Measurements from ENCODE around the gene EPN2. TPM values are rescaled to one million over a fixed set of nuclear protein-coding genes. Genes with fewer than 3 reads are reported as not detected.

Gene EPN2
- polyA plus RNA-seq, 1 experiment: 21.2 TPM

DNA sequence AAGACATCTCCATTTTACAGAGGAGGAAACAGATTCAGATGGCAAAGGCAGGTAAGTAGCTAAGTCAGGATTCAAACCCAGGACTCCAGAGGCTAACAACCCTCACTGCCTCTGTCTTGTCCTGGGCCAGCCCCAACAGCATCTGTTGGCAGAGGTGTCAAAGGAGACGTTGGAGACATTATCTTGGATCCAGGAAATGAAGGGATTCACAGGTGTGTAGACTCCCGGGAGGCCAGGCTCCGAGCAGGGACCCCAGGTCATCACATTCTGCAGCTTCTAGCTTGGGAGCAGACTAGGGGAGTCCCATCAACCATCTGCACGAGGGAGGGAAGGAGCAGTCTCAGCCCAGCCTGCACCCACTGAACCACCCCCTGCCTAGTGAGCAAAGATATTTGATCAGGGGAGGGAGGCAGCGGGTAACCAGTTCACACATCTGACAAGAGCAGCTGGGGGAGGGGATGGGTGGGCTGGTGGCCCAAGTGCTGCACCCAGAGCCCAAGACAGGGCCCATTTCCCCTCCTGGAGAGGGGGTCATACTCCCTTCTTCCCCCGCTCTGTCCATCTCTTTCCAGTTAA, 126.4 kb downstream of the EPN2 start:
- no peak for DNase-seq (ENCODE audit: low read depth)
- Histone ChIP-seq H3K4me3 (ENCODE audit: low read depth, low read length) (no peak overlapping the region), H3K36me3 (ENCODE audit: control insufficient read depth, insufficient read depth, low read length) (peaks cover 1% of the 10 kb centered on the region; the same call in 1 of the 2 replicates), H3K27me3 (ENCODE audit: control insufficient read depth, insufficient read depth, low read length) (no peaks in the 10 kb centered on the region)
- no peak for TF ChIP-seq CTCF (IDR thresholded peaks at IDR 0.05; ENCODE audit: insufficient read depth, low read depth, low read length)
- CTCF ChIA-PET: interaction anchor here (0.5 to 5.9 kb wide), 41 partner anchors 8 to 443 kb away, joined by 3 to 178 read pairs (median 6); partner anchors contain the start of gene MAPK7
- POLR2A ChIA-PET: no interaction called here

GRCh38 chr17:19364699-19365498, 127.7 kb downstream of the EPN2 start:
- ChIA-PET CTCF (interaction anchor here (0.7 to 5.9 kb wide), 12 partner anchors 9 to 402 kb away, joined by 3 to 178 read pairs (median 4); partner anchors contain the start of gene MAPK7), POLR2A (interaction anchor here (0.7 kb wide), 1 partner anchor 13 kb away, joined by 3 read pairs; the partner anchor contains the start of gene MAPK7)
- Histone ChIP-seq H3K27me3 (ENCODE audit: control insufficient read depth, insufficient read depth, low read length) (no peaks in the 10 kb centered on the region), H3K4me3 (ENCODE audit: low read depth, low read length) (no peak overlapping the region), H3K36me3 (ENCODE audit: control insufficient read depth, insufficient read depth, low read length) (no peaks in the 10 kb centered on the region)
- DNase-seq (ENCODE audit: low read depth): no peak
- no peak for TF ChIP-seq CTCF (IDR thresholded peaks at IDR 0.05; ENCODE audit: insufficient read depth, low read depth, low read length)

DNA sequence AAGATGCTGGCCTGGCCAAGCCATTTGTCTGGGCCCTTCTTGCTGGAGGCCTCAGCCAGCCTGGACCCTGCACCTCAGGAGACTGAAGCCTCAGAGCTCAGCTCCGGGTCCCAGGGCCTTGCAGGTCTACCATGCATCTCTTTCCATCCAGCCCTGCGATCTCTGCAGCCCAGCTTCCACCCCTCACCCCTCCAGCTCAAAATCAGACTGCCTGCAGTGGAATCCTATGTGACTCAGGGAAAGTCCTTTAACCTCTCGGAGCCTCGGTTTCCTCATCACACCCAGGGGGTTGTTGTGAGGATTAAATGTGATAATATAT, 128.3 kb downstream of the EPN2 start:
- no peaks in the 10 kb centered on the region for H3K27me3 ChIP-seq (ENCODE audit: control insufficient read depth, insufficient read depth, low read length)
- H3K36me3 ChIP-seq (ENCODE audit: control insufficient read depth, insufficient read depth, low read length): no peaks in the 10 kb centered on the region
- TF ChIP-seq CTCF (IDR thresholded peaks at IDR 0.05; ENCODE audit: insufficient read depth, low read depth, low read length): no peak
- DNase-seq (ENCODE audit: low read depth): no peak
- ChIA-PET POLR2A (no interaction called here), CTCF (interaction anchor here (0.7 to 5.9 kb wide), 10 partner anchors 9 to 401 kb away, joined by 3 to 178 read pairs (median 4); partner anchors contain the start of gene MAPK7)
- H3K4me3 ChIP-seq (ENCODE audit: low read depth, low read length): no peak overlapping the region

GRCh38 chr17:19365833-19366636, 128.9 kb downstream of the EPN2 start:
- DNase-seq (ENCODE audit: low read depth): no peak
- Histone ChIP-seq H3K4me3 (ENCODE audit: low read depth, low read length) (no peak overlapping the region), H3K36me3 (ENCODE audit: control insufficient read depth, insufficient read depth, low read length) (no peaks in the 10 kb centered on the region), H3K27me3 (ENCODE audit: control insufficient read depth, insufficient read depth, low read length) (no peaks in the 10 kb centered on the region)
- POLR2A ChIA-PET: no interaction called here
- no peak for TF ChIP-seq CTCF (IDR thresholded peaks at IDR 0.05; ENCODE audit: insufficient read depth, low read depth, low read length)
- CTCF ChIA-PET: interaction anchor here (0.7 to 5.9 kb wide), 10 partner anchors 8 to 401 kb away, joined by 3 to 178 read pairs (median 4); partner anchors contain the start of gene MAPK7

- Histone ChIP-seq H3K27me3 (ENCODE audit: control insufficient read depth, insufficient read depth, low read length) (no peaks in the 10 kb centered on the region), H3K36me3 (ENCODE audit: control insufficient read depth, insufficient read depth, low read length) (no peaks in the 10 kb centered on the region), H3K4me3 (ENCODE audit: low read depth, low read length) (no peak overlapping the region)
- DNase-seq (ENCODE audit: low read depth): no peak
- POLR2A ChIA-PET: no interaction called here
- no peak for TF ChIP-seq CTCF (IDR thresholded peaks at IDR 0.05; ENCODE audit: insufficient read depth, low read depth, low read length)
- CTCF ChIA-PET: interaction anchor here (0.6 to 5.9 kb wide), 4 partner anchors 19 to 400 kb away, joined by 3 to 178 read pairs (median 8); no protein-coding TSS in a partner anchor
Measured at GRCh38 chr17:19366637-19366972, 129.4 kb downstream of the EPN2 start.

Data from BJ (cell line).